ENCODE measurements around the gene PIGU. TPM values are rescaled to one million over a fixed set of nuclear protein-coding genes. Genes with fewer than 3 reads are reported as not detected.
A peak's percentile ranks its signal among the peaks of the same experiment; 100 is the strongest.

Gene PIGU
- total and polyA plus RNA-seq, 11 donors = 10.8 to 24.8 (median 16.1) TPM

- no peak for ATAC-seq
- Histone ChIP-seq H3K27ac (no peak overlapping the region), H3K36me3 (peaks cover 0 to 90% (median 83%) of the 10 kb centered on the region in 9 donors), H3K27me3 (no peaks in the 10 kb centered on the region), H3K4me1 (peaks cover 4 to 53% (median 34%) of the 10 kb centered on the region in 12 donors), H3K9me3 (no peaks in the 10 kb centered on the region), H3K4me3 (no peak overlapping the region)
- 82 to 94% (median 88%) methylated on average over 5 of the region's 5 CpGs for WGBS, 4 donors
- no peak for DNase-seq
- TF ChIP-seq CTCF (IDR thresholded peaks at IDR 0.05) (no peak), POLR2A (IDR thresholded peaks at IDR 0.05) (no peak)
- intact Hi-C loops (cut with DNase I) = loop anchor here in 2 of 10 donors (10.0 kb wide), 2 partner anchors 174 to 234 kb away; partner anchors contain the start of gene TP53INP2 (in 1 of the 2)
Observed at GRCh38 chr20:34530342-34530741, 146.6 kb downstream of the PIGU start.

DNA sequence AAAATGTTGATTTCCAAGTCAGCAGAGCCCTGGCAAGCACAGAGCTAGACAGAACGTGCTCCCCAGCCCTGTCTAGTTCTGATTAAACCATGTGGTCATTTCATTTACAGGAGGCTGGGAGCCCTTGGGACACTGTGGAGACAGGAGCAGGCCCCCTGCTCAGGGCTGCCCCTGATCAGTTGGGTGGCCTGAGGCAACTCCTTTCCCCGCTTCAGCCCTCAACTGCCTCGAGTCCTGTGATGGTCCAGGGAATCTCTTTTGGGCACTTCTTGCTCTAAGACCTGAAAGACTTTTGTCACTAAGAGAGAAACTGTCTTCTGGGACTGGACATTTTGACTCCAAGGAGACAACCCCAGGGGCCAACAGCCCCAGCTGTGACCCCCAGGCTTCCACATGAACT lies 147.2 kb downstream of the PIGU start:
- TF ChIP-seq POLR2A (IDR thresholded peaks at IDR 0.05) = no peak
- TF ChIP-seq CTCF (IDR thresholded peaks at IDR 0.05) = no peak
- no peak for DNase-seq
- Histone ChIP-seq H3K4me1 (peaks cover 4 to 56% (median 35%) of the 10 kb centered on the region in 12 donors), H3K27me3 (no peaks in the 10 kb centered on the region), H3K4me3 (no peak overlapping the region), H3K27ac (peak overlapping the region in 5 of 12 donors; percentile 20 to 60 (median 46)), H3K36me3 (peaks cover 0 to 85% (median 77%) of the 10 kb centered on the region in 9 donors), H3K9me3 (no peaks in the 10 kb centered on the region)
- WGBS, 4 donors = 63 to 81% (median 75%) methylated on average over 2 to 3 of the region's 3 CpGs
- no peak for ATAC-seq
- intact Hi-C loops (cut with DNase I) = loop anchor here in 6 of 10 donors (5.0 to 10.0 kb wide), 6 partner anchors 55 to 335 kb away; partner anchors contain the start of gene TP53INP2 (in 1 of the 6)

DNA sequence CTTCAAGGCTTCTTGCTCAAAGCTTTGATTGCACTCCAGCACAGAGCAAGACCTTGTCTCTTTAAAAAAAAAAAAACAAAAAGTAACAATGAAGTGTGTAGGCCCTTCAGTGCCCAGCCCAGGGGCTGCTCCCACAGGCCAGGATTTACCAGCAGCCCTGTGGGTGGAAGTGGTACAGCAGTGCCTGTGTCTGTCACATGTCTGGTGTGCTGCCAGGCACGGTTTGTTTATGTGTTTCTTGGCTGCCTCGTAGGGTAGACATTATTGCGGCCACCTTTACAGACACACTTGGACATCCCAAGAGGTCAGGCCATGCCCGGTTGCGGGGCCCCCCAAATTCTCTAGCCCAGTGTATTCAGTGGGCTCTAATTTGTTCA lies 148.0 kb downstream of the PIGU start:
- H3K4me3 ChIP-seq = no peak overlapping the region
- peaks cover 5 to 61% (median 38%) of the 10 kb centered on the region in 12 donors for H3K4me1 ChIP-seq
- intact Hi-C loops (cut with DNase I) = loop anchor here in 4 of 10 donors (5.0 to 10.0 kb wide), 4 partner anchors 54 to 334 kb away; no protein-coding TSS in a partner anchor
- TF ChIP-seq CTCF (IDR thresholded peaks at IDR 0.05) (peak in 3 of 12 donors; percentile 16 to 27 (median 22)), POLR2A (IDR thresholded peaks at IDR 0.05) (no peak)
- H3K36me3 ChIP-seq = peaks cover 0 to 80% (median 68%) of the 10 kb centered on the region in 9 donors
- H3K27ac ChIP-seq = peak overlapping the region in 7 of 12 donors; percentile 20 to 60 (median 37)
- ATAC-seq (peak; percentile 60 to 77 (median 65)), DNase-seq (peak in 4 of 5 donors; percentile 47 to 84 (median 58))
- no peaks in the 10 kb centered on the region for H3K27me3 ChIP-seq
- H3K9me3 ChIP-seq = no peaks in the 10 kb centered on the region
- WGBS, 4 donors = 48 to 70% (median 53%) methylated on average over 4 to 5 of the region's 5 CpGs

DNA sequence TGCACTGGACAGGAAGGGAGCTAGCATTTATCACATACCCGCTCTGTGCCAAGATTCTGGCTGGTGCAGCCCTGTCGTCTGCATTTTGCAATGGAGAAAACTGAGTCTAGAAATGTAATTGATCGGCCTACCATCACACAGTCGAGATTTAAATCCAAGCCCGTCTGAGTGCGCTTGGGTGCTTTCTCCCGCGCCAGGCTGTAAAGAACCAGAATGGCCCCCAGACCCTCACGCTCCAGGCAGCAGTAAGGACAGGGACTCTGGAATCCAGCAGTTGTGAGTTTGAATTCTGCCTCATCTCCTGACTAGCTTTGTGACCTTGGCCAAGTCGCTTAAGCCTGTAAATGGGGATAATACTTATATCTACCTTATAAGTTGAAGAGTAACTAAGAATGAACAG lies 149.9 kb downstream of the PIGU start:
- intact Hi-C loops (cut with DNase I) = loop anchor here in 4 of 10 donors (5.0 to 10.0 kb wide), 4 partner anchors 52 to 332 kb away; no protein-coding TSS in a partner anchor
- TF ChIP-seq POLR2A (IDR thresholded peaks at IDR 0.05) = no peak
- TF ChIP-seq CTCF (IDR thresholded peaks at IDR 0.05) = no peak
- H3K27ac ChIP-seq = peak overlapping the region in 6 of 12 donors; percentile 43 to 81 (median 72)
- H3K27me3 ChIP-seq = no peaks in the 10 kb centered on the region
- WGBS, 4 donors = 81 to 89% (median 87%) methylated on average over 10 of the region's 10 CpGs
- peaks cover 0 to 71% (median 52%) of the 10 kb centered on the region in 9 donors for H3K36me3 ChIP-seq
- no peak for DNase-seq
- no peaks in the 10 kb centered on the region for H3K9me3 ChIP-seq
- no peak overlapping the region for H3K4me3 ChIP-seq
- no peak for ATAC-seq
- H3K4me1 ChIP-seq = peaks cover 8 to 76% (median 52%) of the 10 kb centered on the region in 12 donors

Measured in heart left ventricle (tissue), 16 donors.